Measurements from ENCODE around the gene ZNF814. TPM values are rescaled to one million over a fixed set of nuclear protein-coding genes. Genes with fewer than 3 reads are reported as not detected.
"Not testable (repeated sequence)": the region's sequence is repeated elsewhere in the genome, so short reads cannot be mapped to it uniquely, and the experiment has no call there.

Gene ZNF814
- total and polyA plus RNA-seq, 5 experiments from 2014 or later: 13.2 to 85.1 (median 32.2) TPM

- peaks cover 38 to 74% (median 57%) of the 10 kb centered on the region in 4 donors for H3K4me1 Mint-ChIP-seq
- ATAC-seq: no peak
- H3K27ac Mint-ChIP-seq: no peak overlapping the region
Observed at GRCh38 chr19:57825511-57825910, 63.3 kb downstream of the ZNF814 start.

GRCh38 chr19:57823608-57824007, 65.2 kb downstream of the ZNF814 start:
- Mint-ChIP-seq H3K36me3 (peaks cover 0 to 35% (median 12%) of the 10 kb centered on the region in 3 donors), H3K27ac (peak overlapping the region in 9 of 10 donors; percentile 10 to 75 (median 27)), H3K4me1 (peaks cover 39 to 67% (median 58%) of the 10 kb centered on the region in 4 donors), H3K4me3 (peak overlapping the region in 1 of 10 donors; percentile 41)
- POLR2A ChIA-PET, H3K9me3 Mint-ChIP-seq, DNase-seq, ATAC-seq, H3K27me3 Mint-ChIP-seq: not testable (repeated sequence)

More at GRCh38 chr19:57825511-57825910, 63.3 kb downstream of the ZNF814 start:
- H3K36me3 Mint-ChIP-seq: peaks cover 0 to 45% (median 18%) of the 10 kb centered on the region in 3 donors
- POLR2A ChIA-PET: interaction anchor here (0.8 kb wide), 1 partner anchor 20 kb away, joined by 3 read pairs; no protein-coding TSS in a partner anchor
- no peaks in the 10 kb centered on the region for H3K27me3 Mint-ChIP-seq
- no peak for DNase-seq
- H3K4me3 Mint-ChIP-seq: no peak overlapping the region
- H3K9me3 Mint-ChIP-seq: no peaks in the 10 kb centered on the region

- peak overlapping the region in 4 of 10 donors; percentile 22 to 53 (median 44) for H3K4me3 Mint-ChIP-seq
- H3K36me3 Mint-ChIP-seq: peaks cover 0 to 34% (median 12%) of the 10 kb centered on the region in 3 donors
- H3K9me3 Mint-ChIP-seq, POLR2A ChIA-PET, ATAC-seq, DNase-seq, H3K27me3 Mint-ChIP-seq: not testable (repeated sequence)
- peaks cover 39 to 67% (median 60%) of the 10 kb centered on the region in 4 donors for H3K4me1 Mint-ChIP-seq
- H3K27ac Mint-ChIP-seq: peak overlapping the region in 7 of 10 donors; percentile 9 to 75 (median 26)
Observed at GRCh38 chr19:57823155-57823554, 65.7 kb downstream of the ZNF814 start.

GRCh38 chr19:57821501-57821900, 67.3 kb downstream of the ZNF814 start:
- H3K9me3 Mint-ChIP-seq, DNase-seq, POLR2A ChIA-PET, ATAC-seq, H3K27me3 Mint-ChIP-seq: not testable (repeated sequence)
- Mint-ChIP-seq H3K36me3 (peaks cover 0 to 25% (median 10%) of the 10 kb centered on the region in 3 donors), H3K4me3 (peak overlapping the region in 6 of 10 donors; percentile 19 to 99 (median 95)), H3K4me1 (peaks cover 34 to 61% (median 53%) of the 10 kb centered on the region in 4 donors), H3K27ac (peak overlapping the region in 3 of 10 donors; percentile 6 to 77 (median 9))

- POLR2A ChIA-PET, H3K27me3 Mint-ChIP-seq, ATAC-seq, DNase-seq, H3K9me3 Mint-ChIP-seq: not testable (repeated sequence)
- H3K4me1 Mint-ChIP-seq: peaks cover 33 to 61% (median 53%) of the 10 kb centered on the region in 4 donors
- H3K4me3 Mint-ChIP-seq: peak overlapping the region; percentile 94 to 99 (median 98)
- peak overlapping the region; percentile 68 to 99 (median 98) for H3K27ac Mint-ChIP-seq
- peaks cover 0 to 22% (median 10%) of the 10 kb centered on the region in 3 donors for H3K36me3 Mint-ChIP-seq
Observed at GRCh38 chr19:57821095-57821494, 67.7 kb downstream of the ZNF814 start.

- Mint-ChIP-seq H3K9me3 (no peaks in the 10 kb centered on the region), H3K4me3 (peak overlapping the region; percentile 94 to 99 (median 98)), H3K27me3 (no peaks in the 10 kb centered on the region), H3K27ac (peak overlapping the region; percentile 94 to 99 (median 99)), H3K36me3 (peaks cover 0 to 19% (median 6%) of the 10 kb centered on the region in 3 donors), H3K4me1 (peaks cover 31 to 61% (median 54%) of the 10 kb centered on the region in 4 donors)
- POLR2A ChIA-PET: interaction anchor here (1.5 to 2.2 kb wide), 2 partner anchors 20 to 67 kb away, joined by 7 to 10 read pairs; no protein-coding TSS in a partner anchor
- ATAC-seq (no peak), DNase-seq (no peak)
Observed at GRCh38 chr19:57820599-57820998, 68.2 kb downstream of the ZNF814 start.

- Mint-ChIP-seq H3K4me3 (peak overlapping the region; percentile 94 to 99 (median 98)), H3K9me3 (no peaks in the 10 kb centered on the region), H3K4me1 (peaks cover 36 to 69% (median 60%) of the 10 kb centered on the region in 4 donors), H3K27me3 (no peaks in the 10 kb centered on the region), H3K36me3 (peaks cover 0 to 15% (median 6%) of the 10 kb centered on the region in 3 donors), H3K27ac (peak overlapping the region; percentile 94 to 99 (median 99))
- ATAC-seq: peak; percentile 86
- POLR2A ChIA-PET: interaction anchor here (0.6 to 2.6 kb wide), 12 partner anchors 14 to 495 kb away, joined by 3 to 13 read pairs (median 5); partner anchors contain the start of genes ZNF417, ZNF551, ZNF586 and ZNF587
- DNase-seq: peak; percentile 57 to 91 (median 82)
Observed at GRCh38 chr19:57819475-57820148, 69.2 kb downstream of the ZNF814 start.

GRCh38 chr19:57818378-57818777, 70.5 kb downstream of the ZNF814 start:
- peak overlapping the region; percentile 0 to 98 (median 76) for H3K4me3 Mint-ChIP-seq

GRCh38 chr19:57817976-57818375, 70.9 kb downstream of the ZNF814 start:
- Mint-ChIP-seq H3K27ac (no peak overlapping the region), H3K9me3 (no peaks in the 10 kb centered on the region), H3K27me3 (no peaks in the 10 kb centered on the region), H3K4me1 (peaks cover 28 to 68% (median 58%) of the 10 kb centered on the region in 4 donors), H3K36me3 (peaks cover 0 to 11% (median 7%) of the 10 kb centered on the region in 3 donors), H3K4me3 (peak overlapping the region in 5 of 10 donors; percentile 28 to 96 (median 54))
- DNase-seq: no peak
- POLR2A ChIA-PET: interaction anchor here (0.6 to 2.6 kb wide), 3 partner anchors 32 to 382 kb away, joined by 3 to 13 read pairs (median 13); partner anchors contain the start of genes ZNF587 and ZNF671
- ATAC-seq: no peak

More at GRCh38 chr19:57818378-57818777, 70.5 kb downstream of the ZNF814 start:
- peaks cover 31 to 68% (median 58%) of the 10 kb centered on the region in 4 donors for H3K4me1 Mint-ChIP-seq
- H3K9me3 Mint-ChIP-seq: no peaks in the 10 kb centered on the region
- DNase-seq (no peak), ATAC-seq (no peak)
- H3K27me3 Mint-ChIP-seq: no peaks in the 10 kb centered on the region
- H3K27ac Mint-ChIP-seq: peak overlapping the region in 6 of 10 donors; percentile 27 to 94 (median 54)
- H3K36me3 Mint-ChIP-seq: peaks cover 0 to 12% (median 6%) of the 10 kb centered on the region in 3 donors
- POLR2A ChIA-PET: interaction anchor here (0.7 to 2.6 kb wide), 6 partner anchors 31 to 626 kb away, joined by 4 to 13 read pairs (median 10); partner anchors contain the start of genes ZNF551, ZNF586, ZNF587 and ZNF671

- POLR2A ChIA-PET: no interaction called here
- H3K27ac Mint-ChIP-seq: peak overlapping the region in 4 of 10 donors; percentile 10 to 78 (median 27)
- H3K27me3 Mint-ChIP-seq: no peaks in the 10 kb centered on the region
- H3K9me3 Mint-ChIP-seq: no peaks in the 10 kb centered on the region
- ATAC-seq (no peak), DNase-seq (no peak)
- peaks cover 24 to 68% (median 60%) of the 10 kb centered on the region in 4 donors for H3K4me1 Mint-ChIP-seq
- peaks cover 0 to 5% (median 1%) of the 10 kb centered on the region in 3 donors for H3K36me3 Mint-ChIP-seq
- peak overlapping the region in 3 of 10 donors; percentile 13 to 55 (median 27) for H3K4me3 Mint-ChIP-seq
Observed at GRCh38 chr19:57816652-57817051, 72.2 kb downstream of the ZNF814 start.

GRCh38 chr19:57815247-57816075, 73.4 kb downstream of the ZNF814 start:
- peak overlapping the region; percentile 91 to 99 (median 96) for H3K4me3 Mint-ChIP-seq
- POLR2A ChIA-PET: interaction anchor here (0.8 to 1.6 kb wide), 7 partner anchors 34 to 660 kb away, joined by 3 to 6 read pairs (median 5); partner anchors contain the start of genes ZNF154, ZNF551, ZNF586 and ZNF776
- H3K27ac Mint-ChIP-seq: peak overlapping the region; percentile 91 to 99 (median 98)
- no peaks in the 10 kb centered on the region for H3K9me3 Mint-ChIP-seq
- H3K27me3 Mint-ChIP-seq: no peaks in the 10 kb centered on the region
- DNase-seq (no peak), ATAC-seq (no peak)
- H3K4me1 Mint-ChIP-seq: peaks cover 17 to 64% (median 57%) of the 10 kb centered on the region in 4 donors
- peaks cover 0 to 12% (median 5%) of the 10 kb centered on the region in 3 donors for H3K36me3 Mint-ChIP-seq

Data from naive thymus-derived CD8-positive, alpha-beta T cell (primary cell).